ENCODE data around the gene MAPK9.

DNA sequence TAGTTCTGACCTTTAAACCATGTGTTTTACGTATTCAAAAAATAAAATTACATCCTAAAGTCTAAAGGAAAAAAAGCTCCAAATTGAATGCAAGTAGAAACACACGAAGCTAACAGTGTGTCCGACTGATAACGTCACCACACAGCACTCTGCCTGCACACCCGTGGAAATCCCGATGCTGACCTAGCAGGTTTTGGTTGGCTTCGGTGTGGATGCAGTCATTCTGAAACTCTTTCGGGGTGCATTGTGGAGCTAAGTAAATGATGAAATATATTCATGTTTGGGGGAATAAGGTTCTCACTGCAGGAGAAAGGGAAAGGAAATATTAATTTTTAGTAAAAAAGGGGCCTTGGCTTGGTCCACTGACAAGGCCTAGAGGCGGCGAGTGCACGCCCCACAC is 84.9 kb downstream of the MAPK9 start:
- TF ChIP-seq POLR2A (IDR thresholded peaks at IDR 0.05), result no peak
- TF ChIP-seq, protein P1, sequence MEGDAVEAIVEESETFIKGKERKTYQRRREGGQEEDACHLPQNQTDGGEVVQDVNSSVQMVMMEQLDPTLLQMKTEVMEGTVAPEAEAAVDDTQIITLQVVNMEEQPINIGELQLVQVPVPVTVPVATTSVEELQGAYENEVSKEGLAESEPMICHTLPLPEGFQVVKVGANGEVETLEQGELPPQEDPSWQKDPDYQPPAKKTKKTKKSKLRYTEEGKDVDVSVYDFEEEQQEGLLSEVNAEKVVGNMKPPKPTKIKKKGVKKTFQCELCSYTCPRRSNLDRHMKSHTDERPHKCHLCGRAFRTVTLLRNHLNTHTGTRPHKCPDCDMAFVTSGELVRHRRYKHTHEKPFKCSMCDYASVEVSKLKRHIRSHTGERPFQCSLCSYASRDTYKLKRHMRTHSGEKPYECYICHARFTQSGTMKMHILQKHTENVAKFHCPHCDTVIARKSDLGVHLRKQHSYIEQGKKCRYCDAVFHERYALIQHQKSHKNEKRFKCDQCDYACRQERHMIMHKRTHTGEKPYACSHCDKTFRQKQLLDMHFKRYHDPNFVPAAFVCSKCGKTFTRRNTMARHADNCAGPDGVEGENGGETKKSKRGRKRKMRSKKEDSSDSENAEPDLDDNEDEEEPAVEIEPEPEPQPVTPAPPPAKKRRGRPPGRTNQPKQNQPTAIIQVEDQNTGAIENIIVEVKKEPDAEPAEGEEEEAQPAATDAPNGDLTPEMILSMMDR (IDR thresholded peaks at IDR 0.05 in 4 of 5, conservative IDR thresholded peaks at IDR 0.05 in 1 of 5), result no peak

Data from gastrocnemius medialis (tissue), 4 donors.